HepG2 (cell line): ENCODE measurements around the gene ARL11. TPM values are rescaled to one million over a fixed set of nuclear protein-coding genes. Genes with fewer than 3 reads are reported as not detected.
A peak's percentile ranks its signal among the peaks of the same experiment; 100 is the strongest.

Experiments
- ATF7-NPFF ChIP-seq: sonication (generic); formaldehyde crosslinking; IDR thresholded peaks from 2 replicates; pipeline ENCODE4 v1.8.1; 2023; ENCODE audit warnings: mild to moderate bottlenecking, low read depth, missing genetic modification reagents, moderate library complexity
- CREBL2 ChIP-seq: sonication (generic); formaldehyde crosslinking; IDR thresholded peaks from 2 replicates; pipeline ENCODE4 v1.8.1; 2023; ENCODE audit warnings: missing genetic modification reagents, mild to moderate bottlenecking, borderline replicate concordance
- GMEB1 ChIP-seq: sonication (generic); formaldehyde crosslinking; IDR thresholded peaks from 2 replicates; pipeline ENCODE4 v1.5.1; 2020; ENCODE audit warnings: missing genetic modification reagents, mild to moderate bottlenecking, borderline replicate concordance
- GPN1 ChIP-seq: sonication (generic); formaldehyde crosslinking; IDR thresholded peaks from 2 replicates; pipeline ENCODE4 v1.5.1; 2020; ENCODE audit warnings: missing genetic modification reagents, borderline replicate concordance
- IKZF1 ChIP-seq: fragments of 450-650 bp; IDR thresholded peaks from 2 replicates; pipeline ENCODE4 v1.7.1; 2016
- KDM5A ChIP-seq: fragments of 200-600 bp; sonication (generic); IDR thresholded peaks from 2 replicates; pipeline ENCODE4 v1.7.0; 2018; ENCODE audit warnings: antibody characterized with exemption, mild to moderate bottlenecking, low read length, borderline replicate concordance
- KDM5B ChIP-seq: sonication (generic); formaldehyde crosslinking; IDR thresholded peaks from 2 replicates; pipeline ENCODE4 v1.4.0; 2020; ENCODE audit warnings: missing genetic modification reagents, mild to moderate bottlenecking, borderline replicate concordance
- KLF15 ChIP-seq: sonication (generic); formaldehyde crosslinking; IDR thresholded peaks from 2 replicates; pipeline ENCODE4 v1.8.1; 2023; ENCODE audit warnings: borderline replicate concordance, mild to moderate bottlenecking, inconsistent platforms, missing genetic modification reagents, mixed read lengths
- NFAT5 ChIP-seq: sonication (generic); formaldehyde crosslinking; IDR thresholded peaks from 2 replicates; pipeline ENCODE4 v1.4.0; 2020; ENCODE audit warnings: missing genetic modification reagents
- SRSF4 ChIP-seq: fragments of 200-400 bp; formaldehyde crosslinking; IDR thresholded peaks from one replicate; pipeline ENCODE4 v1.6.1; 2018; ENCODE audit warnings: mild to moderate bottlenecking, low read depth, low read length, moderate library complexity; ENCODE audit not compliant: poor library complexity, severe bottlenecking
- TFDP1 ChIP-seq: IDR thresholded peaks from 2 replicates; pipeline ENCODE4 v1.6.1; 2016; ENCODE audit warnings: missing compliant biosample characterization, missing genetic modification reagents, borderline replicate concordance
- ZNF264 ChIP-seq: sonication (generic); formaldehyde crosslinking; IDR thresholded peaks from 2 replicates; pipeline ENCODE4 v1.4.0; 2020; ENCODE audit warnings: missing genetic modification reagents
- ZNF547 ChIP-seq: sonication (generic); formaldehyde crosslinking; IDR thresholded peaks from 2 replicates; pipeline ENCODE4 v1.5.1; 2020; ENCODE audit warnings: mild to moderate bottlenecking, missing genetic modification reagents
- ZNF841 ChIP-seq: sonication (generic); formaldehyde crosslinking; IDR thresholded peaks from 2 replicates; pipeline ENCODE4 v1.8.1; 2023; ENCODE audit warnings: missing genetic modification reagents, borderline replicate concordance
- ZSCAN29 ChIP-seq: sonication (generic); formaldehyde crosslinking; conservative IDR thresholded peaks from 2 replicates; pipeline ENCODE4 v1.4.0; 2020; ENCODE audit warnings: mild to moderate bottlenecking, missing genetic modification reagents
- ZSCAN5A ChIP-seq: sonication (generic); formaldehyde crosslinking; IDR thresholded peaks from 2 replicates; pipeline ENCODE4 v1.8.0; 2022; ENCODE audit warnings: mild to moderate bottlenecking, missing genetic modification reagents, borderline replicate concordance
- polyA plus RNA-seq, 8 experiments: library from polyadenylated mRNA; depleted of rRNA in 3 of 8; stranded (reverse) in 7 of 8; unstranded in 1 of 8; fragments of >200 nt; fragmentation: Illumina TruSeq in 4 of 8; extraction: Trizol in 4 of 8; gene quantifications; 2 replicates each; pipeline versions ENCODE4 v1.2.1 to v1.2.3, GENCODE V29; 2011 to 2016; ENCODE audit warnings: low read depth in 4 of 8, missing spikeins in 1 of 8, mixed read lengths in 1 of 8; ENCODE audit not compliant: insufficient read depth in 1 of 8
- total RNA-seq, 5 experiments: library from RNA; depleted of rRNA; stranded (reverse); fragments of >200 nt; fragmentation: Illumina TruSeq; extraction: Trizol; gene quantifications; 2 replicates each; pipeline ENCODE4 v1.2.3, GENCODE V29; 2016; ENCODE audit warnings: low read depth in 1 of 5

Gene ARL11
- total and polyA plus RNA-seq, 2 of the 13 experiments (the other 11 are each of a cell fraction or from before 2014, with no cell fraction given) = 0.04 to 0.22 TPM

GRCh38 chr13:49585220-49586157, 42.8 kb upstream of the ARL11 start, which contains the start of gene RCBTB1 (continued):
- TF ChIP-seq GMEB1 (CRISPR knock-in tag) (0 out of 2 replicates have a peak, but pooled peaks have one; percentile 40), ZNF264 (CRISPR knock-in tag) (no peak), ZSCAN5A (CRISPR knock-in tag) (0 out of 2 replicates have a peak, but pooled peaks have one; percentile 17), ZNF547 (CRISPR knock-in tag) (peak; percentile 68; the same call in 1 of the 2 replicates), CREBL2 (CRISPR knock-in tag) (peak; percentile 70; the same call in 1 of the 2 replicates), ZSCAN29 (CRISPR knock-in tag) (peak; percentile 73; the same call in 1 of the 2 replicates), GPN1 (CRISPR knock-in tag) (0 out of 2 replicates have a peak, but pooled peaks have one; percentile 49), SRSF4 (no peak), NFAT5 (CRISPR knock-in tag) (no peak; the same call in 1 of the 2 replicates), ATF7-NPFF (CRISPR knock-in tag) (peak; percentile 81), TFDP1 (CRISPR knock-in tag) (peak; percentile 63; the same call in 1 of the 2 replicates), KDM5B (CRISPR knock-in tag) (peak; percentile 83; the same call in 1 of the 2 replicates), KLF15 (CRISPR knock-in tag) (no peak), ZNF841 (no peak), IKZF1 (no peak), KDM5A (peak; percentile 84)
